Measurements from ENCODE around the gene FAM120B.

The FAM120B gene

DNA sequence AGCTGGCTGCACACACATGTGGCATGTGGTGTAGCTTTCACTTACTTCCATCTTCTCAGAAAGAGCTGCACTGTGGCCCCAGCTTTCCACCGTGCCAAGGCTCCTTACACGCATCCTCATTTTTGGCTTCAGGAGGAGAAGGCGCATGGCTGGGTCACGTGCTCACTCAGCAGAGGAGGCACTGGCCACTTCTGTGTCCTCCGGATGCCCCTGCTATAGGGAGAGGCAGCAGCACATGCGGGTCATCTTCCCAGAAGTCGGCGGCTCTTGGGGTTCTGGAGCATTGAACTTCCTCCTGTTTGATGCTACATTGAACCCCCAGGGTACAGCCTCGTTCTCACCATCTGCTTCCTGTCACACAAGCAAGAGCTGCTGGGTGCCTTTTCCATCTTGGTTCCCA, 111.3 kb downstream of the FAM120B start:
- H3K36me3 Mint-ChIP-seq (ENCODE audit: low read depth), result no peaks in the 10 kb centered on the region
- H3K9me3 Mint-ChIP-seq, result no peaks in the 10 kb centered on the region
- H3K4me1 Mint-ChIP-seq (ENCODE audit: low read depth), result no peaks in the 10 kb centered on the region
- intact Hi-C loops (cut with micrococcal nuclease), result no loop called here
- peaks cover 6% of the 10 kb centered on the region for H3K27me3 Mint-ChIP-seq
- H3K4me3 Mint-ChIP-seq, result no peak overlapping the region
- H3K27ac Mint-ChIP-seq, result no peak overlapping the region

- H3K4me3 Mint-ChIP-seq, result no peak overlapping the region
- peaks cover 10% of the 10 kb centered on the region for H3K27me3 Mint-ChIP-seq
- H3K4me1 Mint-ChIP-seq (ENCODE audit: low read depth), result no peaks in the 10 kb centered on the region
- H3K27ac Mint-ChIP-seq, result no peak overlapping the region
- intact Hi-C loops (cut with micrococcal nuclease), result no loop called here
- H3K9me3 Mint-ChIP-seq, result no peaks in the 10 kb centered on the region
- no peaks in the 10 kb centered on the region for H3K36me3 Mint-ChIP-seq (ENCODE audit: low read depth)
These were observed 113.7 kb downstream of the FAM120B start for GRCh38 chr6:170420283-170420682.

- intact Hi-C loops (cut with micrococcal nuclease), result no loop called here
- Mint-ChIP-seq H3K9me3 (no peaks in the 10 kb centered on the region), H3K4me1 (ENCODE audit: low read depth) (no peaks in the 10 kb centered on the region), H3K36me3 (ENCODE audit: low read depth) (no peaks in the 10 kb centered on the region), H3K27me3 (peaks cover 10% of the 10 kb centered on the region), H3K27ac (no peak overlapping the region), H3K4me3 (no peak overlapping the region)
These were observed 114.5 kb downstream of the FAM120B start for GRCh38 chr6:170420791-170421776.

DNA sequence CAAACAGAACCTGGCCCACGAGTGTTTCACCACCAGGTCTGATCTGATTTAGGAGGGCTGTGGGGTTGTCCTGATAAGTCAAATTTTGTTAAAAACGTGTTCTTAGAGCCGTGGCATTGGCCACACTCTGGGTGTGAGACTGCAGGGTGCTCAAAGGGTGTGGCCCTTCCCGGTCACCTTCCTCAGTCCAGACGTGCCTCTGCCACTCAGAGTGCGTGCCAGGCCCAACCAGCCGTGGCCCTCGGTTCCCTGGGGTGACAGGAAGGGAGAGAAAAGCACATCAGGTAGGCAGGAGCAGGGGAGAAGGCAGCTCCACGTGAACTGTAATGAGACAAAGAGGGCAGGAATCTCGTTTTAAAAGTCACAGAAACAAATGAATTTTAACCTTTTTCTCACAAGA, 115.4 kb downstream of the FAM120B start:
- no peaks in the 10 kb centered on the region for H3K4me1 Mint-ChIP-seq (ENCODE audit: low read depth)
- H3K4me3 Mint-ChIP-seq, result no peak overlapping the region
- H3K9me3 Mint-ChIP-seq, result no peaks in the 10 kb centered on the region
- H3K27ac Mint-ChIP-seq, result no peak overlapping the region
- H3K36me3 Mint-ChIP-seq (ENCODE audit: low read depth), result no peaks in the 10 kb centered on the region
- intact Hi-C loops (cut with micrococcal nuclease), result no loop called here
- peaks cover 12% of the 10 kb centered on the region for H3K27me3 Mint-ChIP-seq

GRCh38 chr6:170423030-170423429, 116.5 kb downstream of the FAM120B start:
- no peak overlapping the region for H3K27ac Mint-ChIP-seq
- H3K4me1 Mint-ChIP-seq (ENCODE audit: low read depth), result no peaks in the 10 kb centered on the region
- intact Hi-C loops (cut with micrococcal nuclease), result no loop called here
- H3K9me3 Mint-ChIP-seq, result no peaks in the 10 kb centered on the region
- no peak overlapping the region for H3K4me3 Mint-ChIP-seq
- peaks cover 12% of the 10 kb centered on the region for H3K27me3 Mint-ChIP-seq
- no peaks in the 10 kb centered on the region for H3K36me3 Mint-ChIP-seq (ENCODE audit: low read depth)

DNA sequence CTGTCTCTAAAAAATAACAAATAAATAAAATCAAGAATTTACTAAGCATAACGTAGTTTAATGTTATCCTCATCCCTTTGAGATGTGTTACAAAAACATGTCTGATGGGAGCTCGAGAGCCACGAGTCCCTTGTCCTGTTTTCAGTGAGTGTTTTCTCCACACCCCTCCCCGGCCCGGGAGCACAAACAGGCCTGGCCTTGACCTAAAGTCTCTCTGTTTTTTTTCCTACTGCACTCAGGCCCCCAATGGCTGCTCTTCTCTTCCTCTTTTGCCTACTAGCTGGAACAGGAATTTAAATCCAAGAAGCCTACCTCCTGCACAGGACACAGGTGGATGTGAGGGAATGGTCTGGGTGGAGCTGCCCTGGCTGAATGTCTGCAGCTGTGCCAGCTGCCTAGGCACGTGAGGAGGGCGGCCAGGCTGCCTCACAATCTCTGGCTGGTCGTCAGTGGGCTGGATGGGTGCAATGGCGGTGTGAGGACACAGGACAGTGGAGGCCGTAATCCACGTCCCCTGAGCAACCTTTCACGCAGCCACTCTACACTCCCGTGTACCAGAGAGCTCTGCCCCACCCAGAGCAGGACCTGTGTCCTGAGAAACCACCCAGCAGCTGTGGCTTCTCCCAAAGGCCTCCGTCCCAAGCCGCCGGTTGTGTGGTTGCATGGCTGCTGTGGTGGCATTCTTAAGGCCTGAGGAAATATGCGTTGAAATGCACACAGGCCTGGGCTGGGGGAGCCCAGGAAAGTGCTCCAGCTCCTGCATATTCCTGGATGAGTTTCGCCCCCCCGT, 117.5 kb downstream of the FAM120B start:
- Mint-ChIP-seq H3K4me3 (no peak overlapping the region), H3K36me3 (ENCODE audit: low read depth) (no peaks in the 10 kb centered on the region), H3K27me3 (peaks cover 12% of the 10 kb centered on the region), H3K9me3 (no peaks in the 10 kb centered on the region), H3K27ac (no peak overlapping the region), H3K4me1 (ENCODE audit: low read depth) (no peaks in the 10 kb centered on the region)
- intact Hi-C loops (cut with micrococcal nuclease), result no loop called here

- H3K4me1 Mint-ChIP-seq (ENCODE audit: low read depth), result no peaks in the 10 kb centered on the region
- no peak overlapping the region for H3K27ac Mint-ChIP-seq
- H3K27me3 Mint-ChIP-seq, result peaks cover 12% of the 10 kb centered on the region
- no peak overlapping the region for H3K4me3 Mint-ChIP-seq
- H3K9me3 Mint-ChIP-seq, result no peaks in the 10 kb centered on the region
- intact Hi-C loops (cut with micrococcal nuclease), result no loop called here
- H3K36me3 Mint-ChIP-seq (ENCODE audit: low read depth), result no peaks in the 10 kb centered on the region
These were observed 118.1 kb downstream of the FAM120B start for GRCh38 chr6:170424604-170425126.

GRCh38 chr6:170429450-170429849, 122.9 kb downstream of the FAM120B start:
- intact Hi-C loops (cut with micrococcal nuclease), result no loop called here

GRCh38 chr6:170433163-170434116, 126.9 kb downstream of the FAM120B start:
- intact Hi-C loops (cut with micrococcal nuclease), result no loop called here
- Mint-ChIP-seq H3K36me3 (ENCODE audit: low read depth) (no peaks in the 10 kb centered on the region), H3K27me3 (peaks cover 10% of the 10 kb centered on the region), H3K27ac (no peak overlapping the region), H3K4me3 (no peak overlapping the region), H3K9me3 (peaks cover 10% of the 10 kb centered on the region), H3K4me1 (ENCODE audit: low read depth) (no peaks in the 10 kb centered on the region)

More at GRCh38 chr6:170429450-170429849, 122.9 kb downstream of the FAM120B start:
- Mint-ChIP-seq H3K9me3 (no peaks in the 10 kb centered on the region), H3K4me3 (no peak overlapping the region), H3K36me3 (ENCODE audit: low read depth) (no peaks in the 10 kb centered on the region), H3K27me3 (peaks cover 2% of the 10 kb centered on the region), H3K27ac (no peak overlapping the region), H3K4me1 (ENCODE audit: low read depth) (no peaks in the 10 kb centered on the region)

DNA sequence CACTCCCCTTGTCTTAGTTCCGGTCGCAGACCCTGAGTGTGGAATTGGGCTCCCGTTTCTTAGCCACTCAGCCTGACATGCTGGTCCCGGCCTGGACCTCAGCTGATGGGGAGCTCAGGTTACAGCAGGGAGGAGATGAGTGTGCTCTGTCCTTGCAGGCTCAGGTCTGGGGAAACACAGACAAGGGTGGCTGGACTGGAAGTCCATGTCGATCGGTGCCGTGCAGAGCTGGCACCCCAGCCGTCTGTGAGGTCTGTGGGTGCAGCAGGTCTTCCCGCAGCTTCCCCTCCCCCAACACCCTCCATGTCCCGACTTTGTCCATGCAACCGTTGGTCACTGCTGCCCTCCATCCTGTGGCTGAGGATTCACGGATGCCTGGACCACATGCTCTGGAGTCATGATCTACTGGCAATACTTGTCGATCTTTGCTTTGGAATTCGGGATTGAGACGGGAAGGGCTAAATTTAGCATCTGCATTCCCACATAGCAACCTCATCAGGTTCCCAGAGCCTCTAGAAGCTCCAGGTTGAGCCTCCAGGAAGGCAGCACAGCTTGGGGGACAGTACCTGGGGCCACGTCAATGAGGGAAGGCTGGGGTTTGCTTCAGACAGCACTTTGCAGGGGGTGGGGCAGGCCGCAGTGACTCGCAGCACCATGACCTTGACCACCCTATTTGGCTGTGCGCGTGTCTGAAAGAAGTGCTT, 127.7 kb downstream of the FAM120B start:
- intact Hi-C loops (cut with micrococcal nuclease), result no loop called here
- H3K27ac Mint-ChIP-seq, result no peak overlapping the region

GRCh38 chr6:170434821-170435155, 128.2 kb downstream of the FAM120B start:
- intact Hi-C loops (cut with micrococcal nuclease), result no loop called here
- Mint-ChIP-seq H3K36me3 (ENCODE audit: low read depth) (no peaks in the 10 kb centered on the region), H3K27ac (no peak overlapping the region), H3K9me3 (peaks cover 10% of the 10 kb centered on the region), H3K4me3 (no peak overlapping the region), H3K4me1 (ENCODE audit: low read depth) (no peaks in the 10 kb centered on the region), H3K27me3 (peaks cover 14% of the 10 kb centered on the region)

More for the DNA sequence above, 127.7 kb downstream of the FAM120B start:
- H3K36me3 Mint-ChIP-seq (ENCODE audit: low read depth), result no peaks in the 10 kb centered on the region
- peaks cover 10% of the 10 kb centered on the region for H3K9me3 Mint-ChIP-seq
- no peaks in the 10 kb centered on the region for H3K4me1 Mint-ChIP-seq (ENCODE audit: low read depth)
- H3K4me3 Mint-ChIP-seq, result no peak overlapping the region
- H3K27me3 Mint-ChIP-seq, result peaks cover 14% of the 10 kb centered on the region

DNA sequence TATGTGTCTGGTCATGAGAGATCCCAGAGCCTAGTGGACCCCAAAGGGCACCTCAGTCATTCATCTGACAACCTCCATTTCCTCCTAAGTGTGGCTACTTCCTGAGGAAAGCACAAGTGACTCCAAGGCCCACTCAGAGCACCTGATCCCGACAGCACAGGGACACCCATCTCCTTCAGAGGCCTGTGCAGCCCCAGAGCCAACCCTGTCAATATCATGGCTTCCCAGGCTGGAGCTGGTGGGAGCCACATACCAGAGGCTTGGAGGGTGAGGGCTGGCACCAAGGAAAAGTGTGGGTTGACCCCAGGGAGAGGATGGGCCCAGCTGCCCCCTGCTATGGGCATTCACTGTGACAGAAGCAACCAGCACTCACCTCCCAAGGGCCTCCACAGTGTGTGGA, 129.2 kb downstream of the FAM120B start:
- no peak overlapping the region for H3K27ac Mint-ChIP-seq
- peaks cover 10% of the 10 kb centered on the region for H3K9me3 Mint-ChIP-seq
- H3K4me3 Mint-ChIP-seq, result no peak overlapping the region
- intact Hi-C loops (cut with micrococcal nuclease), result no loop called here
- no peaks in the 10 kb centered on the region for H3K4me1 Mint-ChIP-seq (ENCODE audit: low read depth)
- H3K36me3 Mint-ChIP-seq (ENCODE audit: low read depth), result no peaks in the 10 kb centered on the region
- peaks cover 14% of the 10 kb centered on the region for H3K27me3 Mint-ChIP-seq

Measured in dendritic cell treated with granulocyte-macrophage colony-stimulating factor and Interleukin-4, amounts not matched to agents 40 ng/mL and 50 ng/mL, for 4 days (primary cell).